Fibroblast of villous mesenchyme (primary cell): ENCODE data around the gene ZNF845. TPM values are rescaled to one million over a fixed set of nuclear protein-coding genes. Genes with fewer than 3 reads are reported as not detected.
"Not testable (repeated sequence)": the region's sequence is repeated elsewhere in the genome, so short reads cannot be mapped to it uniquely, and the experiment has no call there.

Experiments
- DNase-seq: peaks from one replicate; pipeline ENCODE4 v3.0.0-alpha.2; 2010; ENCODE audit warnings: low read depth
- H3K4me3 ChIP-seq: 2 replicates; pipeline ENCODE4 v1.5.1; 2011; ENCODE audit warnings: low read depth, mild to moderate bottlenecking, low read length
- CTCF ChIP-seq: IDR thresholded peaks from 2 replicates; pipeline ENCODE4 v1.5.1; 2012; ENCODE audit warnings: low read depth, mild to moderate bottlenecking, low read length; ENCODE audit not compliant: insufficient read depth
- total RNA-seq: library from RNA; depleted of rRNA; stranded (reverse); fragments of >200 nt; gene quantifications from 2 replicates; pipeline ENCODE4 v1.2.3, GENCODE V29; 2012

The ZNF845 gene
- total RNA-seq, 1 donor, result 9.5 TPM

GRCh38 chr19:53311044-53311443 lies 22.5 kb upstream of the ZNF845 start:
- no peak overlapping the region for H3K4me3 ChIP-seq
- DNase-seq, result no peak
- TF ChIP-seq CTCF, result no peak

- no peak for DNase-seq
- no peak for TF ChIP-seq CTCF
- H3K4me3 ChIP-seq, result no peak overlapping the region
Measured at GRCh38 chr19:53311897-53312296, 21.7 kb upstream of the ZNF845 start.

GRCh38 chr19:53328967-53329366 lies 4.6 kb upstream of the ZNF845 start:
- no peak for TF ChIP-seq CTCF
- peak; percentile 48 for DNase-seq
- H3K4me3 ChIP-seq, result peak overlapping the region; percentile 32

GRCh38 chr19:53332484-53332883 lies 1.1 kb upstream of the ZNF845 start:
- no peak for DNase-seq
- no peak for TF ChIP-seq CTCF
- H3K4me3 ChIP-seq, result no peak overlapping the region

- no peak for DNase-seq
Measured at GRCh38 chr19:53333066-53333462, 485 bp upstream of the ZNF845 start.

GRCh38 chr19:53344403-53344802 lies 10.9 kb downstream of the ZNF845 start:
- not testable (repeated sequence) for DNase-seq

More at GRCh38 chr19:53333066-53333462, 485 bp upstream of the ZNF845 start:
- peak overlapping the region; percentile 95 for H3K4me3 ChIP-seq
- TF ChIP-seq CTCF, result no peak

GRCh38 chr19:53355739-53356138 lies 22.2 kb downstream of the ZNF845 start:
- no peak for DNase-seq
- no peak overlapping the region for H3K4me3 ChIP-seq
- TF ChIP-seq CTCF, result no peak

More at GRCh38 chr19:53344403-53344802, 10.9 kb downstream of the ZNF845 start:
- not testable (repeated sequence) for H3K4me3 ChIP-seq
